ENCODE data around the gene ZBTB12. TPM values are rescaled to one million over a fixed set of nuclear protein-coding genes. Genes with fewer than 3 reads are reported as not detected.
A peak's percentile ranks its signal among the peaks of the same experiment; 100 is the strongest.

Gene ZBTB12
- total and polyA plus RNA-seq, 2 of the 13 experiments (the other 11 are each of a cell fraction or from before 2014, with no cell fraction given), result 4.8 to 6.0 TPM

GRCh38 chr6:31900917-31901414 is 920 bp downstream of the ZBTB12 start (continued):
- peak; percentile 60; the same call in 1 of the 2 replicates for TF ChIP-seq ZNF138 (CRISPR knock-in tag; IDR thresholded peaks at IDR 0.05; ENCODE audit: low read depth)
- TF ChIP-seq ETS1 (CRISPR knock-in tag; IDR thresholded peaks at IDR 0.05), result 0 out of 2 replicates have a peak, but pooled peaks have one; percentile 44
- TF ChIP-seq MNT (IDR thresholded peaks at IDR 0.05), result no peak
- TF ChIP-seq SMC3 (IDR thresholded peaks at IDR 0.05; ENCODE audit: low read length), result no peak
- no peak for TF ChIP-seq ATAD3A (CRISPR knock-in tag; IDR thresholded peaks at IDR 0.05)
- TF ChIP-seq MTF2 (CRISPR knock-in tag; IDR thresholded peaks at IDR 0.05; ENCODE audit: borderline replicate concordance), result 0 out of 2 replicates have a peak, but pooled peaks have one; percentile 54
- TF ChIP-seq BORCS8-MEF2B (CRISPR knock-in tag; IDR thresholded peaks at IDR 0.05), result 0 out of 2 replicates have a peak, but pooled peaks have one; percentile 11
- TF ChIP-seq CTCF (CRISPR knock-in tag; IDR thresholded peaks at IDR 0.05), result peak; percentile 20; the same call in 1 of the 2 replicates
- peak; percentile 70; the same call in 1 of the 2 replicates for TF ChIP-seq KDM2A (CRISPR knock-in tag; IDR thresholded peaks at IDR 0.05; ENCODE audit: borderline replicate concordance, low read depth)
- no peak for TF ChIP-seq ZBTB40 (IDR thresholded peaks at IDR 0.05)
- no peak for TF ChIP-seq ZBTB40 (CRISPR knock-in tag; IDR thresholded peaks at IDR 0.05)
- 0 out of 4 replicates have a peak, but pooled peaks of 1 of the 2 experiments have one; percentile 23 for TF ChIP-seq POLR2A (IDR thresholded peaks at IDR 0.05; ENCODE audit: insufficient read depth in 1 of 2, low read depth in 2 of 2, low read length in 2 of 2)
- 0 out of 2 replicates have a peak, but pooled peaks have one; percentile 36 for TF ChIP-seq GABPB1 (CRISPR knock-in tag; IDR thresholded peaks at IDR 0.05)
- no peak for TF ChIP-seq KLF11 (CRISPR knock-in tag; IDR thresholded peaks at IDR 0.05)

Measured in HepG2 (cell line).